Adrenal gland (tissue), 5 donors: ENCODE results near the gene L3MBTL1.

Experiments used
- CTCF ChIP-seq, 6 experiments: fragments of 450-650 bp in 4 of 6; fragments of 200-600 bp in 2 of 6; sonication (generic) in 1 of 6; IDR thresholded peaks; 1 replicate in 5 of 6; 2 replicates in 1 of 6; pipeline versions ENCODE4 v1.5.1 to v1.8.0; 2016 to 2021; ENCODE audit warnings: antibody characterized with exemption in 6 of 6, mild to moderate bottlenecking in 2 of 6, moderate library complexity in 1 of 6
- POLR2A ChIP-seq, 2 donors: fragments of 450-650 bp; IDR thresholded peaks; one replicate each; pipeline ENCODE4 v1.6.1; 2017; ENCODE audit warnings: antibody characterized with exemption in 2 of 2, mild to moderate bottlenecking in 2 of 2, moderate library complexity in 1 of 2
- donor health status: DM: no; HTN: no; CAD: no.

GRCh38 chr20:43508604-43509040 lies 1.1 kb downstream of the L3MBTL1 start:
- no peak for TF ChIP-seq CTCF (IDR thresholded peaks at IDR 0.05)
- TF ChIP-seq POLR2A (IDR thresholded peaks at IDR 0.05): no peak
